ENCODE measurements around the gene VAMP3. TPM values are rescaled to one million over a fixed set of nuclear protein-coding genes. Genes with fewer than 3 reads are reported as not detected.

VAMP3 gene
- polyA plus RNA-seq, 1 donor from 2014 or later: 20.2 TPM

- H2AFZ ChIP-seq (ENCODE audit: low read depth, low read length): no peak overlapping the region
- H3K79me2 ChIP-seq (replicated peaks; ENCODE audit: insufficient read depth, low read length): peaks cover 34% of the 10 kb centered on the region
These were observed 765 bp downstream of the VAMP3 start for GRCh38 chr1:7771823-7772299.

GRCh38 chr1:7777591-7777990, 6.5 kb downstream of the VAMP3 start:
- H3K36me3 ChIP-seq (ENCODE audit: insufficient read depth, low read length): peaks cover 14% of the 10 kb centered on the region
- H4K20me1 ChIP-seq (ENCODE audit: insufficient read depth): no peaks in the 10 kb centered on the region
- no peak overlapping the region for H3K27ac ChIP-seq (ENCODE audit: low read length)
- TF ChIP-seq TAF1 (IDR thresholded peaks at IDR 0.05; ENCODE audit: low read depth): no peak
- TF ChIP-seq RAD21 (conservative IDR thresholded peaks at IDR 0.05): no peak
- TF ChIP-seq CTCF (IDR thresholded peaks at IDR 0.05; ENCODE audit: poor library complexity, severe bottlenecking): no peak
- no peak for TF ChIP-seq MXI1 (conservative IDR thresholded peaks at IDR 0.05; ENCODE audit: poor library complexity, severe bottlenecking)
- TF ChIP-seq POLR2AphosphoS5 (IDR thresholded peaks at IDR 0.05): no peak
- H3K79me2 ChIP-seq (replicated peaks; ENCODE audit: insufficient read depth, low read length): peaks cover 25% of the 10 kb centered on the region
- no peaks in the 10 kb centered on the region for H3K9me3 ChIP-seq (ENCODE audit: low read length)
- H3K27me3 ChIP-seq (ENCODE audit: insufficient read depth, low read depth, low read length): no peaks in the 10 kb centered on the region
- no peak overlapping the region for H2AFZ ChIP-seq (ENCODE audit: low read depth, low read length)
- H3K4me2 ChIP-seq (ENCODE audit: low read length): no peak overlapping the region
- no peaks in the 10 kb centered on the region for H3K9me2 ChIP-seq (ENCODE audit: insufficient read depth, low read length)
- H3K4me3 ChIP-seq (ENCODE audit: low read length): no peak overlapping the region
- H3F3A ChIP-seq (ENCODE audit: insufficient read depth, low read length, poor library complexity, severe bottlenecking): no peaks in the 10 kb centered on the region
- no peak overlapping the region for H3K9ac ChIP-seq (ENCODE audit: low read length)

More at GRCh38 chr1:7771823-7772299, 765 bp downstream of the VAMP3 start:
- peak overlapping the region; percentile 90 for H3K4me2 ChIP-seq (ENCODE audit: low read length)
- H3K4me3 ChIP-seq (ENCODE audit: low read length): peak overlapping the region; percentile 85
- H3K9ac ChIP-seq (ENCODE audit: low read length): peak overlapping the region; percentile 74
- no peaks in the 10 kb centered on the region for H4K20me1 ChIP-seq (ENCODE audit: insufficient read depth)
- peaks cover 22% of the 10 kb centered on the region for H3K36me3 ChIP-seq (ENCODE audit: insufficient read depth, low read length)
- no peaks in the 10 kb centered on the region for H3K9me2 ChIP-seq (ENCODE audit: insufficient read depth, low read length)
- H3F3A ChIP-seq (ENCODE audit: insufficient read depth, low read length, poor library complexity, severe bottlenecking): peaks cover 8% of the 10 kb centered on the region
- TF ChIP-seq SMC3 (conservative IDR thresholded peaks at IDR 0.05; ENCODE audit: poor library complexity) (no peak), RAD21 (conservative IDR thresholded peaks at IDR 0.05) (no peak)
- H3K9me3 ChIP-seq (ENCODE audit: low read length): no peaks in the 10 kb centered on the region
- H3K27ac ChIP-seq (ENCODE audit: low read length): peak overlapping the region; percentile 17
- peaks cover 2% of the 10 kb centered on the region for H3K27me3 ChIP-seq (ENCODE audit: insufficient read depth, low read depth, low read length)

GRCh38 chr1:7778133-7778628, 7.1 kb downstream of the VAMP3 start:
- TF ChIP-seq EP300 (conservative IDR thresholded peaks at IDR 0.05; ENCODE audit: poor library complexity, severe bottlenecking): no peak
- TF ChIP-seq TAF1 (IDR thresholded peaks at IDR 0.05; ENCODE audit: low read depth): no peak
- TF ChIP-seq EZH2 (IDR thresholded peaks at IDR 0.05; ENCODE audit: borderline replicate concordance, insufficient read depth, low read length, poor library complexity, severe bottlenecking): no peak
- no peak for TF ChIP-seq CTCF (IDR thresholded peaks at IDR 0.05; ENCODE audit: poor library complexity, severe bottlenecking)
- no peak for TF ChIP-seq RAD21 (conservative IDR thresholded peaks at IDR 0.05)
- no peak for TF ChIP-seq SMC3 (conservative IDR thresholded peaks at IDR 0.05; ENCODE audit: poor library complexity)
- TF ChIP-seq MXI1 (conservative IDR thresholded peaks at IDR 0.05; ENCODE audit: poor library complexity, severe bottlenecking): no peak
- no peak for TF ChIP-seq POLR2AphosphoS5 (IDR thresholded peaks at IDR 0.05)
- no peak for TF ChIP-seq REST (IDR thresholded peaks at IDR 0.05; ENCODE audit: borderline replicate concordance)

More at GRCh38 chr1:7778133-7778628, 7.1 kb downstream of the VAMP3 start:
- peaks cover 14% of the 10 kb centered on the region for H3K36me3 ChIP-seq (ENCODE audit: insufficient read depth, low read length)
- no peak overlapping the region for H3K4me2 ChIP-seq (ENCODE audit: low read length)
- H4K20me1 ChIP-seq (ENCODE audit: insufficient read depth): no peaks in the 10 kb centered on the region
- H3F3A ChIP-seq (ENCODE audit: insufficient read depth, low read length, poor library complexity, severe bottlenecking): no peaks in the 10 kb centered on the region
- H3K79me2 ChIP-seq (replicated peaks; ENCODE audit: insufficient read depth, low read length): peaks cover 20% of the 10 kb centered on the region
- no peak overlapping the region for H3K9ac ChIP-seq (ENCODE audit: low read length)
- H3K9me2 ChIP-seq (ENCODE audit: insufficient read depth, low read length): no peaks in the 10 kb centered on the region
- no peak overlapping the region for H3K27ac ChIP-seq (ENCODE audit: low read length)
- no peak overlapping the region for H2AFZ ChIP-seq (ENCODE audit: low read depth, low read length)
- no peaks in the 10 kb centered on the region for H3K27me3 ChIP-seq (ENCODE audit: insufficient read depth, low read depth, low read length)
- no peak overlapping the region for H3K4me3 ChIP-seq (ENCODE audit: low read length)
- H3K9me3 ChIP-seq (ENCODE audit: low read length): no peaks in the 10 kb centered on the region

Measured in neural cell (in vitro differentiated cells).